Psoas muscle (tissue), 8 donors: ENCODE data around the gene LDLRAD4. TPM values are rescaled to one million over a fixed set of nuclear protein-coding genes. Genes with fewer than 3 reads are reported as not detected.

ENCODE experiments used
- ATAC-seq, 4 donors: fragments of 200-7000 bp; cut with Tn5 transposase; one replicate each; pipeline ENCODE4 v1.9.1; 2020; ENCODE audit warnings: moderate library complexity in 3 of 4, mild to moderate bottlenecking in 2 of 4
- DNase-seq, 2 donors: peaks; one replicate each; pipeline ENCODE4 v3.0.0-alpha.2; 2020
- H3K27ac ChIP-seq: fragments of 200-600 bp; one replicate; pipeline ENCODE4 v1.8.0; 2022
- H3K27me3 ChIP-seq, 3 donors: fragments of 200-600 bp in 1 of 3; one replicate each; pipeline versions ENCODE4 v1.6.1 to v1.8.0; 2013 to 2022; ENCODE audit warnings: low read length in 2 of 3, mild to moderate bottlenecking in 2 of 3, moderate library complexity in 1 of 3; ENCODE audit not compliant: insufficient read depth in 3 of 3
- H3K36me3 ChIP-seq, 2 donors: fragments of 200-600 bp in 1 of 2; one replicate each; pipeline versions ENCODE4 v1.6.1 to v1.8.0; 2013 to 2022; ENCODE audit warnings: low read depth in 1 of 2, mild to moderate bottlenecking in 1 of 2, moderate library complexity in 1 of 2; ENCODE audit not compliant: insufficient read depth in 1 of 2
- H3K4me1 ChIP-seq: fragments of 200-600 bp; one replicate; pipeline ENCODE4 v1.8.0; 2022
- H3K4me3 ChIP-seq: fragments of 200-600 bp; one replicate; pipeline ENCODE4 v1.8.0; 2022; ENCODE audit warnings: mild to moderate bottlenecking
- H3K9me3 ChIP-seq: fragments of 200-600 bp; one replicate; pipeline ENCODE4 v1.8.0; 2022
- CTCF ChIP-seq: fragments of 200-600 bp; IDR thresholded peaks from one replicate; pipeline ENCODE4 v1.8.0; 2022; ENCODE audit warnings: antibody characterized with exemption
- WGBS, 3 donors: extraction: QIAGEN DNeasy Blood & Tissue Kit; methylation state at CpG; one replicate each; pipeline versions ENCODE4 v1.1.6 to v1.1.7; 2013; 5-methylcytosine and 5-hydroxymethylcytosine counted together
- intact Hi-C, 2 donors: fragments of 100-400 bp; cut with DNase I; formaldehyde crosslinking; loops; one replicate each; pipeline versions ENCODE4 v1.11.0 to v1.14.2; 2022
- polyA plus RNA-seq, 3 donors: library from polyadenylated mRNA; stranded (reverse); fragments of 200-250 nt; gene quantifications; one replicate each; pipeline ENCODE4 v1.2.3, GENCODE V29; 2013
- total RNA-seq, 4 donors: library from RNA; stranded (reverse); fragmentation: NEBNext Ultra II Directional in 2 of 4; extraction: Animal tissue kit (Norgen Biotek cat#: 25700) in 2 of 4; gene quantifications; one replicate each; pipeline versions ENCODE4 v1.2.1 to v1.2.4, GENCODE V29; 2021 to 2023
- donor health status: healthy with polysubstance abuse.
- donor health status: DM: no; HTN: no; CAD: no; lungs with moderate emphysema.
- donor health status: Bipolar disorder and iron deficiency.
- donor health status: healthy.
- donor health status: DM: yes; HTN: yes; CAD: no.
- donor health status: DM: no; HTN: no; CAD: no.
- donor health status: DM: no; HTN: no; CAD: no.
- donor health status: DM: yes; HTN: yes; CAD: no.

Gene LDLRAD4
- total and polyA plus RNA-seq, 7 donors: 1.8 to 13.9 (median 3.8) TPM

DNA sequence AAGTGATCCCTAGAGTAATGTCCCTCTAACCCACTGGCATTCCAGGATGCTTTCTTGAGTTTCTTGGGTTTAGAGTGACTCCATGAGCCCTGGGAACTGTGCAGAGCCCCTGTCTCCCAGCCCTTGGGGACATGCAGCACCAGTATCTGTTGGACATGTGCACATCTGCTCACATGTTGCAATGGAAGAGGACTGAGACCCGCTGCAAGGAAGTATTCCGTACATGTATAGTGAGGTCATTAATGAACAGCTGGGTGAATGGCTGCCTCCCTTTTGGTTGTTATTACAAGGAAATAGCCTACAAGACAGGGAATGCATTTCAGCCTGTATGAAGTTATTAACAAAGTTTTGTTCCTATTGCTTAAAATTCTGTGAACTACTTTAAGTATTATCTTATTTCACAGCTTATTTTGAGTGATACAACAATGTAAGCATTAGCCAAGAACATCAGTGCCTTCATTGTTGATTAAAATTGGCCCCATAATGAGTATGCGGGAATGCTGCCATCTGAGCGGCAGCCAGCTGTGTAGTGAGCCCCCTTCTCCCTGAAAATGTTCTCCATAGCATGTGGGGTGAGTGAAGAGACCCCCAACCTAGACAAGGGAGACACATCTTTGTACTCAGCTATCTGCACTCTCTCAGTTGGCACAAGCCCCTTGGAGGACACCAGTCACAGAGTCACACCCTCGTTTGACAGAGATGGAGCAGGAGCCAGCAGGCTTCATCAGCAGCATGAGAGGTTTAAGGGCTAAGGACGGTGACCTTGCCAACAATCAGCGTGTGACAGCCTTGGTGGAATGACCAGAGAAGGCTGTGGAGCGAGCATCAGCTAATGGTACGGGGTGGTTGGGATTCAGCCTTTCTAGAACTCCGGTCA is 420.4 kb downstream of the LDLRAD4 start:
- H3K9me3 ChIP-seq: no peaks in the 10 kb centered on the region
- peaks cover 0 to 1% (median 0%) of the 10 kb centered on the region in 3 donors for H3K27me3 ChIP-seq
- TF ChIP-seq CTCF: no peak
- no peaks in the 10 kb centered on the region for H3K36me3 ChIP-seq
- intact Hi-C loops: no loop called here
- WGBS, 3 donors: 80 to 84% (median 82%) methylated on average over 10 of the region's 10 CpGs
- ATAC-seq (no peak), DNase-seq (no peak)
- no peak overlapping the region for H3K4me3 ChIP-seq
- H3K27ac ChIP-seq: no peak overlapping the region
- H3K4me1 ChIP-seq: no peaks in the 10 kb centered on the region

- intact Hi-C loops: no loop called here
- Histone ChIP-seq H3K4me1 (no peaks in the 10 kb centered on the region), H3K27ac (no peak overlapping the region), H3K27me3 (peaks cover 0 to 1% (median 0%) of the 10 kb centered on the region in 3 donors), H3K9me3 (no peaks in the 10 kb centered on the region), H3K4me3 (no peak overlapping the region), H3K36me3 (peaks cover 0 to 4% of the 10 kb centered on the region in 2 donors)
- WGBS, 3 donors: 79 to 87% (median 80%) methylated on average over 9 to 10 of the region's 10 CpGs
- DNase-seq (no peak), ATAC-seq (no peak)
- no peak for TF ChIP-seq CTCF
These were observed 421.8 kb downstream of the LDLRAD4 start for GRCh38 chr18:13640266-13640860.

DNA sequence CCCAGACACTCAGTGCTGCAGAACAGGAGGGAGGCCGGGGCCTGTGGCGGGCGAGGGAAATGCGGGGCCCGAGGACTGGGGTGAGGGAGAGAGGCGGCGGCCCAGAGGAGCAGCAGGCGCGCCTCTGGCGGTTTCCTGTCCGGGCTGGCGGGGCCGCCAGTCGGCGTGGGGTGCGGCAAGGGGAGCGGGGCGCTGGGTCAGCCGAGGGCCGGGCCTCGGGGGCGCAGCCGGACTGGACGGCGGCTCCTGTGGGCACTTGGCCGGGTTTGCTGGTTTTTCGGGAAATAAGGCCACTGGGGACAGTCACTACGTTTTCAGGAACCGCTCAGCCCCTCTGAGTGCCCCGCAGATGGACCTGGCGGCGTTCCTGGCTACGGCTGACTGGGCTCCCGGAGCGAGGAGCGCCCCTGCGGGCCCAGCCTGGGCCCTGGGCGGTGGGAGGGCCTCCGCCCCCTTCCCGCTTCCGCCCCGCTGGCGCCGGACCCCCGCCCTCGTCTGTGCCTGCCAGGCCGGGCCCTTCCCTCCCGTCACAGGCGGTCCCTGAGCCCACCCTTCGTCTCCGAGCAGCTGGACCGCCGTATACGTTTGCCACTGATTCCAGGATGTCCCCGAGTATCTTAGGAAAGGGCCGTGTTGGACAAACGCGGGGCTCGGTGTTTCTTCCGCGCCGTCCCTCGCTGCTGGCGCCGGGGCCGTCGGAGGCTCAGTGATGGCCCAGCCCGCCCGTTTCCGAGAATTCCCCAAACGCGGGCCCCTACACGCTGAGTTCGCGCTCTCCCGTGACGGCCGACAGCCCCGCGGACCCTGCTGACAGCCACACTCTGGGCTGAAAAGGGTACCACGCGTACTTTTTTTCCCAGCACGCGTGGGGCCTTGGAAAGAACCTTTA is 423.2 kb downstream of the LDLRAD4 start:
- H3K4me3 ChIP-seq: peak overlapping the region; percentile 60
- no peaks in the 10 kb centered on the region for H3K9me3 ChIP-seq
- peaks cover 0 to 5% of the 10 kb centered on the region in 2 donors for H3K36me3 ChIP-seq
- intact Hi-C loops: no loop called here
- H3K4me1 ChIP-seq: no peaks in the 10 kb centered on the region
- 32 to 33% (median 32%) methylated on average over 63 to 84 of the region's 84 CpGs for WGBS, 3 donors
- peak; percentile 55 to 64 for DNase-seq
- ATAC-seq: peak; percentile 28 to 58 (median 46)
- peaks cover 0 to 1% (median 0%) of the 10 kb centered on the region in 3 donors for H3K27me3 ChIP-seq
- no peak for TF ChIP-seq CTCF
- peak overlapping the region; percentile 57 for H3K27ac ChIP-seq

GRCh38 chr18:13642440-13642827 is 423.9 kb downstream of the LDLRAD4 start:
- Histone ChIP-seq H3K9me3 (no peaks in the 10 kb centered on the region), H3K27me3 (peaks cover 0 to 1% (median 0%) of the 10 kb centered on the region in 3 donors), H3K36me3 (peaks cover 0 to 5% of the 10 kb centered on the region in 2 donors), H3K27ac (peak overlapping the region; percentile 57), H3K4me3 (peak overlapping the region; percentile 60), H3K4me1 (no peaks in the 10 kb centered on the region)
- intact Hi-C loops: no loop called here
- DNase-seq (no peak), ATAC-seq (peak in 1 of 4 donors; percentile 5)
- 91 to 94% (median 93%) methylated on average over 15 of the region's 15 CpGs for WGBS, 3 donors
- TF ChIP-seq CTCF: no peak
